Thymus (tissue), 11 donors: ENCODE measurements around the gene ZNF697. TPM values are rescaled to one million over a fixed set of nuclear protein-coding genes. Genes with fewer than 3 reads are reported as not detected.

Source experiments
- DNase-seq, 9 donors: peaks; one replicate each; pipeline ENCODE4 v3.0.0-alpha.2; 2013; ENCODE audit warnings: low spot score in 9 of 9, low read depth in 6 of 9, missing footprints in 1 of 9
- H3K27ac ChIP-seq, 2 donors: one replicate each; pipeline ENCODE4 v1.5.1; 2013; ENCODE audit warnings: control low read depth in 1 of 2, low read depth in 1 of 2, low read length in 1 of 2, mild to moderate bottlenecking in 1 of 2, moderate library complexity in 1 of 2
- H3K27me3 ChIP-seq, 2 donors: one replicate each; pipeline ENCODE4 v1.5.1; 2013; ENCODE audit warnings: low read length in 1 of 2; ENCODE audit not compliant: control insufficient read depth in 2 of 2, insufficient read depth in 1 of 2
- H3K36me3 ChIP-seq, 2 donors: one replicate each; pipeline ENCODE4 v1.5.1; 2013; ENCODE audit warnings: low read length in 1 of 2, mild to moderate bottlenecking in 1 of 2, moderate library complexity in 1 of 2; ENCODE audit not compliant: control insufficient read depth in 2 of 2, insufficient read depth in 2 of 2
- H3K4me1 ChIP-seq, 2 donors: one replicate each; pipeline ENCODE4 v1.5.1; 2013; ENCODE audit warnings: low read length in 2 of 2; ENCODE audit not compliant: control insufficient read depth in 2 of 2, insufficient read depth in 2 of 2
- H3K4me3 ChIP-seq, 2 donors: one replicate each; pipeline ENCODE4 v1.5.1; 2013; ENCODE audit warnings: low read length in 2 of 2, control low read depth in 1 of 2, mild to moderate bottlenecking in 1 of 2
- H3K9me3 ChIP-seq, 2 donors: one replicate each; pipeline ENCODE4 v1.5.1; 2013; ENCODE audit warnings: low read length in 1 of 2, mild to moderate bottlenecking in 1 of 2; ENCODE audit not compliant: control insufficient read depth in 2 of 2, insufficient read depth in 1 of 2
- WGBS: extraction: QIAGEN DNeasy Blood & Tissue Kit; methylation state at CpG from one replicate; pipeline ENCODE4 v1.1.7; 2013; 5-methylcytosine and 5-hydroxymethylcytosine counted together
- polyA plus RNA-seq: library from polyadenylated mRNA; stranded (reverse); fragments of 200-250 nt; gene quantifications from one replicate; pipeline ENCODE4 v1.2.3, GENCODE V29; 2013
- total RNA-seq: library from RNA; stranded (reverse); fragments of 120-200 nt; gene quantifications from one replicate; pipeline ENCODE4 v1.2.4, GENCODE V29; 2013
- donor health status: healthy.

Gene ZNF697
- total and polyA plus RNA-seq, 2 donors, result 1.2 to 1.3 TPM

GRCh38 chr1:119653839-119654170, 5.7 kb upstream of the ZNF697 start:
- H3K27ac ChIP-seq, result no peak overlapping the region

GRCh38 chr1:119653135-119653838, 5.2 kb upstream of the ZNF697 start:
- Histone ChIP-seq H3K9me3 (no peaks in the 10 kb centered on the region), H3K4me3 (no peak overlapping the region), H3K36me3 (no peaks in the 10 kb centered on the region), H3K27ac (no peak overlapping the region), H3K27me3 (peaks cover 11 to 34% of the 10 kb centered on the region in 2 donors), H3K4me1 (peaks cover 0 to 2% of the 10 kb centered on the region in 2 donors)
- WGBS, result 91% methylated on average over 4 of the region's 4 CpGs
- no peak for DNase-seq

More at GRCh38 chr1:119653839-119654170, 5.7 kb upstream of the ZNF697 start:
- Histone ChIP-seq H3K27me3 (peaks cover 7 to 29% of the 10 kb centered on the region in 2 donors), H3K36me3 (no peaks in the 10 kb centered on the region), H3K9me3 (no peaks in the 10 kb centered on the region), H3K4me1 (no peaks in the 10 kb centered on the region), H3K4me3 (no peak overlapping the region)
- WGBS, result 90% methylated on average over 3 of the region's 3 CpGs
- no peak for DNase-seq

GRCh38 chr1:119652587-119652986, 4.5 kb upstream of the ZNF697 start:
- WGBS, result 98% methylated on average over 4 of the region's 4 CpGs
- no peak overlapping the region for H3K4me3 ChIP-seq

GRCh38 chr1:119651641-119652040, 3.6 kb upstream of the ZNF697 start:
- Histone ChIP-seq H3K36me3 (no peaks in the 10 kb centered on the region), H3K27ac (no peak overlapping the region), H3K4me3 (no peak overlapping the region), H3K4me1 (peaks cover 0 to 4% of the 10 kb centered on the region in 2 donors), H3K27me3 (peaks cover 25 to 50% of the 10 kb centered on the region in 2 donors), H3K9me3 (no peaks in the 10 kb centered on the region)
- WGBS, result 94% methylated on average over 1 of the region's 1 CpG
- no peak for DNase-seq

More at GRCh38 chr1:119652587-119652986, 4.5 kb upstream of the ZNF697 start:
- Histone ChIP-seq H3K4me1 (peaks cover 0 to 4% of the 10 kb centered on the region in 2 donors), H3K27ac (no peak overlapping the region), H3K36me3 (no peaks in the 10 kb centered on the region), H3K27me3 (peaks cover 18 to 41% of the 10 kb centered on the region in 2 donors), H3K9me3 (no peaks in the 10 kb centered on the region)
- no peak for DNase-seq

- no peak overlapping the region for H3K4me3 ChIP-seq
- DNase-seq, result no peak
- no peaks in the 10 kb centered on the region for H3K36me3 ChIP-seq
- 95% methylated on average over 2 of the region's 2 CpGs for WGBS
- peaks cover 0 to 4% of the 10 kb centered on the region in 2 donors for H3K4me1 ChIP-seq
- H3K27ac ChIP-seq, result no peak overlapping the region
- H3K9me3 ChIP-seq, result no peaks in the 10 kb centered on the region
- peaks cover 29 to 55% of the 10 kb centered on the region in 2 donors for H3K27me3 ChIP-seq
Measured at GRCh38 chr1:119651133-119651532, 3.1 kb upstream of the ZNF697 start.

- Histone ChIP-seq H3K4me3 (peak overlapping the region; percentile 42 to 43), H3K4me1 (peaks cover 0 to 4% of the 10 kb centered on the region in 2 donors), H3K9me3 (no peaks in the 10 kb centered on the region), H3K36me3 (no peaks in the 10 kb centered on the region), H3K27ac (no peak overlapping the region), H3K27me3 (peaks cover 27 to 59% of the 10 kb centered on the region in 2 donors)
- WGBS, result 21% methylated on average over 10 of the region's 10 CpGs
- DNase-seq, result peak in 1 of 9 donors; percentile 12
Measured at GRCh38 chr1:119648620-119649004, 546 bp upstream of the ZNF697 start.

- H3K4me1 ChIP-seq, result peaks cover 0 to 4% of the 10 kb centered on the region in 2 donors
- H3K27ac ChIP-seq, result no peak overlapping the region
- DNase-seq, result no peak
- peak overlapping the region; percentile 43 to 48 for H3K4me3 ChIP-seq
- H3K9me3 ChIP-seq, result no peaks in the 10 kb centered on the region
- H3K27me3 ChIP-seq, result peaks cover 27 to 59% of the 10 kb centered on the region in 2 donors
- 10% methylated on average over 18 of the region's 18 CpGs for WGBS
- no peaks in the 10 kb centered on the region for H3K36me3 ChIP-seq
Measured at GRCh38 chr1:119647228-119647733, 785 bp downstream of the ZNF697 start.

GRCh38 chr1:119646521-119647227, 1.4 kb downstream of the ZNF697 start:
- 70% methylated on average over 15 of the region's 15 CpGs for WGBS
- no peaks in the 10 kb centered on the region for H3K9me3 ChIP-seq
- H3K36me3 ChIP-seq, result no peaks in the 10 kb centered on the region
- H3K4me3 ChIP-seq, result peak overlapping the region in 1 of 2 donors; percentile 48
- H3K27ac ChIP-seq, result no peak overlapping the region
- peaks cover 27 to 54% of the 10 kb centered on the region in 2 donors for H3K27me3 ChIP-seq
- no peak for DNase-seq
- H3K4me1 ChIP-seq, result peaks cover 0 to 4% of the 10 kb centered on the region in 2 donors

- H3K4me3 ChIP-seq, result no peak overlapping the region
- no peaks in the 10 kb centered on the region for H3K36me3 ChIP-seq
- H3K27me3 ChIP-seq, result no peaks in the 10 kb centered on the region
- H3K9me3 ChIP-seq, result no peaks in the 10 kb centered on the region
- DNase-seq, result no peak
- no peak overlapping the region for H3K27ac ChIP-seq
- WGBS, result 97% methylated on average over 1 of the region's 1 CpG
- H3K4me1 ChIP-seq, result no peaks in the 10 kb centered on the region
Measured at GRCh38 chr1:119639109-119639508, 9.0 kb downstream of the ZNF697 start.
